SK-N-MC (cell line): Measurements from ENCODE around the gene DENND2D.

Source experiments
- EZH2 ChIP-seq: fragments of 200-600 bp; sonication (generic); IDR thresholded peaks from one replicate; pipeline ENCODE4 v1.6.1; 2017; ENCODE audit warnings: antibody characterized with exemption
- POLR2AphosphoS5 ChIP-seq: IDR thresholded peaks from 2 replicates; pipeline ENCODE4 v1.6.1; 2012; ENCODE audit warnings: mild to moderate bottlenecking, low read depth, low read length, borderline replicate concordance

DNA sequence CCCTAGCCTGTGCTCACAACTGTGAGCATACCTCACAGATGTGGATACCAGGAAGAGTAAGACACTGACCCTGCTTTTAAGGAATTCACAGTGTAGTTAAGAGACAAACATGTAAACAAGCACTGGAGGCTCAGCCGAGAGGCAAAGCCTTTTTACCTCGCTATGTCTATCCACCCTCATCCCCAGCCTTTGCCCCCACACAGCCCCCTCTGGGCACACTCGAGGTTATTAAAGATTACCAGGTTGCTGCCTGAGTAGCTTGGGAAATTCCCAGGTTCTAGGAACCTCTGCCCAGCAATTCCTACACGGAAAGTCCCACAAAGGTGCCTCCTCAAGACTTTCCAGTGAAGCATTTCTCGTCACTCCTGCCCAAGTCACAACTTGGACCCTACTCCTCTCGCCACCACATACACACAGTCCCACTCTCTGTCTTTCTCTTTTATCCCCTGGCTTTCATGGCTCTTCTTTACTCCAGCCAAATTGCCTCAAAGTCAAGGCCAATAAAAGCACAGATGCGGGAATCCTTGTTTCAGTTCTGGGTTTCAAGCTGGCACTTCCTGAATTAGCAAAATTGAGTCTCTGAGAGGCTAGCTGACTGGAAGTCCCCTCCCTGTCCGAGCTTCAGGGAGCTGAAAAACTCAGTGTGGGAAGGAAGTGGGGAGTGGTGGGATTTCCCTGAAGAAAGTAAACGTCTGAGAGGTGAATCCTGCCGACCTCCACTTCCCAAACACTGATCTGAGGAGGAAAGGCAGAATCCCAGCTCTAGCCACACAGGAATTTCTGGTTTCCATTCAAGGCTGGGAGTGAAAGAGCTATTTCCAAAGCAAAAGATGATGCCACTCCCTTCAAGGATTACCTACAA lies 7.6 kb downstream of the DENND2D start:
- TF ChIP-seq POLR2AphosphoS5 = no peak
- no peak for TF ChIP-seq EZH2
